Stimulated activated CD8-positive, alpha-beta memory T cell treated with anti-CD3 and anti-CD28 coated beads, Interleukin-4, amount 100 ng/mL, for 24 hours (primary cell): Measurements from ENCODE around the gene IDH2.
"Not testable (repeated sequence)": the region's sequence is repeated elsewhere in the genome, so short reads cannot be mapped to it uniquely, and the experiment has no call there.

Source experiments
- DNase-seq: peaks from one replicate; pipeline ENCODE4 v3.0.0-alpha.2; 2020; ENCODE audit warnings: low read depth

Gene IDH2

GRCh38 chr15:90101969-90102890, at the start of gene IDH2:
Gene IDH2, minus strand, starts transcription at chr15:90102468. Its CDS starts 78 bp downstream, at chr15:90102390.
- DNase-seq: peak; percentile 66

DNA sequence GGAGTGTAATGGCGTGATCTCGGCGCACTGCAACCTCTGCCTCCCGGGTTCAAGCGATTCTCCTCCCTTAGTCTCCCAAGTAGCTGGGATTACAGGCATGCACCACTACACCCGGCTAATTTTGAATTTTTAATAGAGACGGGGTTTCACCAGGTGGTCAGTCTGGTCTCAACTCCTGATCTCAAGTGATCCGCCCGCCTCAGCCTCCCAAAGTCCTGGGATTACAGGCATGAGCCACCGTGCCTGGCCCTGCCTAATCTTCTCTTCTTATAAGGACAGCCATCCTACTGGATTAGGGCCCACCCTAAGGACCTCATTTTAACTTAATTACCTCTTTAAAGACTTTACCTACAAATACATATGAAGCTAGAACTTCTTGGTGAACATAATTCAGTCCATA, 48.3 kb upstream of the IDH2 start:
- not testable (repeated sequence) for DNase-seq

DNA sequence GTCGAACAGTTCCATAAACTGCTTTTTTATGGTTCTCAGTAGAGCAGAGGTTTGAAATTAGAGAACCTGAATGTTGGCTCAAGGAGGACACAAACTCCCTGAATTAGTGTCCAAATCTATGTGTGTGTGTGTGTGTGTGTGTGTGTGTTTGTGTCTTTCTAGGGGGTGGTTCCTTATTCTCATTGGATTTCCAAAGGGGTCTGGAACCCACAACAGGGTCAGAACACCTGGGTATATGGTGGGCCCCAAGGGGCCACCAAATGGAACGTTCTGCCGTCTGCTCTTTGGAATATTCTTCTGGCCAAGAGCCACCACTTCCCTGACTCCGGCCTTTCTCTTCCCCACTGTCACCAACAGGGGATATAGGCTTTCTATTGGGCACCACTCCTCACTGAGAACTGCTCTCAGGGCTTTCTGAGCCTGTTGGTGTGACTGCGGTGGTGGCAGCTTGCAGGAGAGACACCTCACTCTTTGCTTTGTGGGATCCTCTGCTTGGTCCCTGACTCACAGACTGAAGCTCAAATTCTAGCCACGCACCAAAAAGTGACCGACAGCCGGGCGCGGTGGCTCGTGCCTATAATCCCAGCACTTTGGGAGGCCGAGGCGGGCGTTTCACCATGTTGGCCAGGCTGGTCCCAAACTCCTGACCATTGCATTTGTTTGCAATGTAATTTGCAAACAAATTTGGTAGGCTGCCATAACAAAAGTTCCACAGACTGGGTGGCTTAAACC, 47.5 kb upstream of the IDH2 start:
- no peak for DNase-seq

- DNase-seq: not testable (repeated sequence)
These were observed 44.0 kb upstream of the IDH2 start for GRCh38 chr15:90146198-90146761.

DNA sequence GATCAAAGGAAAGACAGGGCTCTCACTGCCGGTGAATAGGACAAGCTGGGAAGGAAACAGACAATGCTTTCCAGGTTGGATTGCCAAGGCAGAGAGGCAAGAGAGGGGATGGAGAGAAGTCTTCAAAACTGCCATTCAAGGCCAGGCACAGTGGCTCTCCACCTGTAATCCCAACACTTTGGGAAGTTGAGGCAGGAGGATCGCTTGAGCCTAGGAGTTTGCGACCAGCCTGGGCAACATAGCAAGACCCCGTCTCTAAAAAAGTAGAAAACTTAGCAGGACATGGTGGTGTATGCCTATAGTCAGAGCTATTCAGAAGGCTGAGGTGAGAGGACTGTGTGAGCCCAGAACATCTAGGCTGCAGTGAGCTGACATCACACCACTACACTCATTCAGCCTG, 43.5 kb upstream of the IDH2 start:
- DNase-seq: no peak

DNA sequence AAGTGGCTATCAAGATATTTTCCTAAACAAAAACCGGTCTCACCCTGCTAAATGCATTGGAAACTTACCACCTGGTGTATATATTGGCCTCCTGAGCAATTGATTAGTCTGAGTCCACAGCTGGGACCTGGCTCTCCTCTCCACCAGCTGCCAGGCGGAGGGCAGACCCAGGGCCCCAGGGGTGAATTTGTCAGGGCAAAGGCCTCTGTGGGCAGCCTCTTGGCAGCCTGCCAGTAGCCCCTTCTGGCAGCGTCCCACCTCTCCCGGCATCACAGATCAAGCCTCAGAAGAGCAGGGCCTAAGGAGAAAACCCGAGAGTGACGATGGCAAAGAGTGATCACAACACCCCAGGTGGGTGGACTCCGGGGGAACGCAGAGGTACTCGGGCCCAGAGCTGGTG, 43.0 kb upstream of the IDH2 start:
- DNase-seq: no peak

DNA sequence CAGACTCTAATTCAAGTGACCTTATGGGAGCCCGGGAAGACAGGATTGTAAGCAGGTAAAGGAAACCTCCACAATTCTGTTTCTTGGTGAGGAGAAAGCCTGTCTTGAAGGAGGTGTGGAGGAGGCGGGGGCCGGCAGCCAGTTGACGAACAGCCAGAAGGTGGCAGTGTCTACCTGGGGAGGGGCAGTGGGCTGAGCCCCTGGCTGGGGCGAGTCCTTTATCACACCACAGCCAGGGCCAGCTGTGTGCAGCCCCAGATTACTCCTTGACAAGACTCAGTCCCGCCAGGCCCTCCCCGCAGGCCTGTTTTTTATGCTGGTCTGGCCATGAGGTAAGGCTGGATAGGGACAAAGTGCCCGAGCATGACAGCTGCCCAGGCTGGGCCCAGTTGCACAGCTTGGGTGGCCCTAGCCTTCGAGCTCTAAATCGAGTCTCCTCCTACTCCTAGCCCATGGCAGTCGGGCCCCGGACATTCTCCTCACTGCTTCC, 40.9 kb upstream of the IDH2 start:
- DNase-seq: peak; percentile 47

DNA sequence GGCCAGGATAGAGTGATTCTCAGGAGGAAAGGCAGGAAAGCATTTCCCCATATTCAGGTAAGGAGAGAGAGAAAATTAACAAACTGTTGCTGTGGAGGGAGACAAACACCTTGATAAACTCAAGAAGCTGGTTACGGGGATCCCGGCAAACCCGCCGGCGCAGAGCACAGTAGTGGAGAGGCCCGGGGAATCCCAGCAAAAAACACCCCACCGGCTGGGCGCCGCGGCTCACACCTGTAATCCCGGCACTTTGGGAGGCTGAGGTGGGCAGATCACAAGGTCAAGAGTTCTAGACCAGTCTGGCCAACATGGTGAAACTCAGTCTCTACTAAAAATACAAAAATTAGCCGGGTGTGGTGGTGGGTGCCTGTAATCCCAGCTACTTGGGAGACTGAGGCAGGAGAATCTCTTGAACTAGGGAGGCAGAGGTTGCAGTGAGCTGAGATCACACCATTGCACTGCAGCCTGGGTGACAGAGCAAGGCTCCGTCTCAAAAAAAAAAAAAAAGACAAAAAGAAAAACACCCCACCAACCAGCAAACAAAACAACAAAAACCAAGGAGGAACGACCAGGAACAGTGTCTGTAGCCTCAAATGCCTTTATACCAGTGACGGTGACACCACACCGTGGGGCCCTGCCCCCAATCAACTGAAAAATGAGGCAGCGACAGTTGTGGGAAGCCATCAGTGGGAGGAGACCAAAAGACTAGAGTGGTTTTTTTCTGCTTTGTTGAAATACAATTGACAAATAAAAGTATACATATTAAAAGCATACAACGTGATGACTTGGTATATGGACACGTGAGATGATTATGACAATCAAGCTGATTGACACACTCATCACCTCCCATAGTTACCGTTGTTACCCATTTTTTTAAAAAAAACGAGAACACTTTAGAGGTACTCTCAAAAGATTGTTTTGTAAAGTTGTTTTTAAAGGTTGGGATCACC, 40.2 kb upstream of the IDH2 start:
- DNase-seq: peak; percentile 19

- no peak for DNase-seq
These were observed 39.4 kb upstream of the IDH2 start for GRCh38 chr15:90141646-90142045.

GRCh38 chr15:90139549-90139948, 37.3 kb upstream of the IDH2 start:
- DNase-seq: peak; percentile 10

GRCh38 chr15:90138071-90138833, 36.0 kb upstream of the IDH2 start:
- no peak for DNase-seq

- no peak for DNase-seq
These were observed 30.2 kb upstream of the IDH2 start for GRCh38 chr15:90132437-90132836.

GRCh38 chr15:90131848-90132247, 29.6 kb upstream of the IDH2 start:
- DNase-seq: no peak

DNA sequence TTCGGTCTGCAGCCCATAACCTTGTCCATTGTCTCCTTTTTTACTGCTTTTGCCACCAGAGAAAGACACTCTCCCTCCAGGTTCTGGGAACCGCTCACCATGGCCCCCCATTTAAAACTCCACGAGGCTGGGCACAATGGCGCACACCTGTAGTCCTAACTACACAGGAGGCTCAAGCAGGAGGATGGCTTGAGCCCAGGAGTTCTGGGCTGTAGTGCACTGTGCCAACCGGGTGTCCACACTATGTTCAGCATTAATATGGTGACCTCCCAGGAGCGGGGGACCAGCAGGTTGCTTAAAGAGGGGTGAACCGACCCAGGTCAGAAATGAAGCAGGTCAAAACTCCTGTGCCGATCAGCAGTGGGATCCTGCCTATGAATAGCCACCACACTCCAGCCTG, 28.0 kb upstream of the IDH2 start:
- DNase-seq: no peak

DNA sequence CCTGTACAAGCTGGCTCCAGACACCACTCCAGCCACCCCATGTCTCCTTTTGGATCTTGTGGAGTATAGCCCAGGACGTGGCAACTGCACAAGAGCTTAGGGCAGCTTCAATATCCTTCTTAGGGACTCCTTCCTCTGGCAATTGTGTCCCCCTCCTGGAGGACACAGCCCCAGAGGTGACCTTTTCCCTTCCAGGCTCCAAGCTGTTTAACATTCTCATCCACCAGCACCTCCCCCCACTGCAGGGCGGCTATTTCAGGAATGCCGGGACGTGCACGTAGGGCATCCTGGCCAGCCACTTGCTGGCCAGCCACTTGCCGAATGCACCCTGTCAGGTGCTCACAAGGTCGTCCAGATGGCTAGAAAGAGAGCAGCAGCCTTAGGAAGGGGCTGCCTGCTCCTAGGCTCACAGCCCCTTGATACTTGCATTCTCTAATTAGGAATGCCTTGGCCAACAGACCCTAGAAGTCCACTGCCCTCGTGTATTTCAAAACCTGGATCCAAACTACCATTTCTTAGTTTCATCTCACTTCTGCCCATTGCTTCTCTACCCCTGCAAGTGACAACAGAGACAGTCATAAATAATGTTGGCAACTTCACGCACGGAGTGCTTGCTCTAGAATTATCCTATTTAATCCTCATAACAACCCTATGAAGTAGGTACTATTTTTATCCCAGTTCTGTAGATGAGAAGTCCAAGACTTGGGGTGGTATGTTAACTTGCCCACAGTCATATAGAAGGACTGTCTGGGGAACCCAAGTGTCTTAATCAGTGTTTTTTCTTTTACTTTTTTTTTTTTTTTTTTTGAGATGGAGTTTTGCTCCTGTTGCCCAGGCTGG, 24.5 kb upstream of the IDH2 start:
- DNase-seq: no peak

GRCh38 chr15:90126022-90126421, 23.8 kb upstream of the IDH2 start:
- no peak for DNase-seq

DNA sequence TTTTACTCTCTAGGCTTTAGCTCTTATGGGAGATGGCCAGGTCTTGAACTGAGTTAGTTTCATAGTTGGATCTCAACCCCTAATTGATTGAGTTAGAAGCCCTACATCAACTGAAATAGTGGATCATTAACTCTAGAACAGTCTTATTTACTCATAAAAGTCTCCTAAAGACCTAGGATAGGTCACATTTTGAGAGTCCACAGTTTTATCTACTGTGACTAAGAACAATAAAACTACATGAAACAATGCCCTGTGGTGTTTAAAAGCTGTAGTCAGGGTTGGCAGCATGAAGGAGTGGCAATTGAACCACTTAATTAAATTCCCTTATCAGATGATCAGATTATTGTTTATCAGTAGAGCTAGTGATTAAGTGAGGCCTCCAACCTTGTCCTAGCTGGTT, 22.2 kb upstream of the IDH2 start:
- no peak for DNase-seq

DNA sequence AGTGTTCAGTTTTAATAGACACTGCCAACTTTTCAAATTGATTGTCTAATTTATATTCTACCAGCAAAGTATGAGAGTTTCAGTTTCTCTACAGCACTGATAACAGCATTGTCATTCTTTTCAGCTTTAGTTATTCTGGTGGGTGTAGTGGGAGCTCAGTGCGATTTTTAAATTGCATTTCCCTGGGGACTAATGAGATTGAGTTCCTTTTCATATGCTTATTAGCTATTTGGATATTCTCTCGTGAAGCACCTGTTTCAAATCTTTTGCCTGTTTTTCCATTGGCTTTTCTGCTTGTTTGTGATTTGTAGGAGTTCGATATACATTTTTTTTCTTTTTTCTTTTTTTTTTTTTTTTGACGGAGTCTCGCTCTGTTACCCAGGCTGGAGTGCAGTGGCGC, 18.8 kb upstream of the IDH2 start:
- no peak for DNase-seq

DNA sequence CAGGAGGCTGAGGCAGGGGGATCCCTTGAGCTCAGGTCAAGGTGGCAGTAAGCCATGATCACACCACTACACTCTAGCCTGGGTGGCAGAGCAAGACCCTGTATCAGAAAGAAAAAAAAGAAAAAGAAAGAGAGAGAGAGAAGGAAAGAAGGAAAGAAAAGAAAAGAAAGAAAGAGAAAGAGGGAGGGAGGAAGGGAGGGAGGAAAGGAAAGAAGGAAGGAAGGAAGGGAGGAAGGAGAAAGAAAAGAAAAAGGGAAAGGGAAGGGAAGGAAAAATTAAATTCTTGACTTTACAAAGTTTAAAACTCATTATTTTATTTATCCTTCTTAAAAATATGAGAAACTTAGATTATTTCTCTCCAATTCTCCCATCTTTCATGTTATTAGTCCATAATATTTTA, 17.1 kb upstream of the IDH2 start:
- DNase-seq: no peak

DNA sequence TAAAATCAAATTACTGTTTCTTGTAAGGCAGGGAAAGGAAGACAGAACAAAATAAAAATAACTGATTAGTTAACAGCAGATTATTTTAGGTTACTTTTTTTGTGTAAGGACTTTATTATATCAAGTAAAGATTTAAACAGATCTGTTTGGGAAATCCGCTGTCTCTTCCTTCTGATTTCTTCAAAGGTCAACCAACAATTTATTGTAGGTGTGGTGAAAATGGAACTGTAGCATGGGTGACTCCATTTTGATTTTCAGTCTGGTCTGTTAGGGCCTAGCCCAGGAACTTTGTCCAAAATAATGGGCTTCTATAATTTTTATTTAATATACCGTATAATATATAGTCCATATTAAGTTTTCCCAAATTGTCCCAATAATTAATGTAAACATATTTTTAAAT, 13.5 kb upstream of the IDH2 start:
- no peak for DNase-seq
